Activated naive CD4-positive, alpha-beta T cell treated with anti-CD3 and anti-CD28 coated beads, Interleukin-2, amount 50 U/mL, for 72 hours (primary cell): ENCODE measurements around the gene MDM2. TPM values are rescaled to one million over a fixed set of nuclear protein-coding genes. Genes with fewer than 3 reads are reported as not detected.

Source experiments
- ATAC-seq, 2 donors: fragments of 150-1000 bp; cut with Tn5 transposase; 2 replicates each; pipeline ENCODE4 v1.10.0; 2021; ENCODE audit warnings: mild to moderate bottlenecking in 2 of 2, moderate library complexity in 2 of 2
- DNase-seq, 2 donors: peaks; one replicate each; pipeline ENCODE4 v3.0.0; 2021 to 2022; ENCODE audit warnings: low spot score in 2 of 2
- H3K27ac Mint-ChIP-seq, 2 donors: one replicate each; pipeline ENCODE4 v1.8.0; 2022; ENCODE audit warnings: mild to moderate bottlenecking in 2 of 2, mixed read lengths in 2 of 2
- H3K36me3 Mint-ChIP-seq, 2 donors: one replicate each; pipeline ENCODE4 v1.8.0; 2022; ENCODE audit warnings: mixed read lengths in 2 of 2
- H3K9me3 Mint-ChIP-seq, 2 donors: one replicate each; pipeline ENCODE4 v1.8.0; 2022; ENCODE audit warnings: mixed read lengths in 2 of 2
- total RNA-seq, 2 donors: library from RNA; stranded (reverse); gene quantifications; one replicate each; pipeline ENCODE4 v1.2.3, GENCODE V29; 2022

The MDM2 gene
- total RNA-seq, result 100 to 1,000 TPM; 141 to 393 TPM

- no peaks in the 10 kb centered on the region for H3K9me3 Mint-ChIP-seq
- ATAC-seq (peak; percentile 70 to 94), DNase-seq (peak; percentile 97 to 98)
- peaks cover 27 to 37% of the 10 kb centered on the region in 2 donors for H3K36me3 Mint-ChIP-seq
- H3K27ac Mint-ChIP-seq, result peak within 1 kb of the TSS; percentile 98 to 100
Measured at GRCh38 chr12:68807576-68808387, at the start of gene MDM2. Gene MDM2 (plus strand): TSS chr12:68808177. CDS start chr12:68808478, 301 bp downstream.

- ATAC-seq (no peak), DNase-seq (no peak)
- Mint-ChIP-seq H3K36me3 (peaks cover 4 to 6% of the 10 kb centered on the region in 2 donors), H3K9me3 (no peaks in the 10 kb centered on the region), H3K27ac (no peak overlapping the region)
Measured at GRCh38 chr12:68759852-68760251, 48.1 kb upstream of the MDM2 start.

DNA sequence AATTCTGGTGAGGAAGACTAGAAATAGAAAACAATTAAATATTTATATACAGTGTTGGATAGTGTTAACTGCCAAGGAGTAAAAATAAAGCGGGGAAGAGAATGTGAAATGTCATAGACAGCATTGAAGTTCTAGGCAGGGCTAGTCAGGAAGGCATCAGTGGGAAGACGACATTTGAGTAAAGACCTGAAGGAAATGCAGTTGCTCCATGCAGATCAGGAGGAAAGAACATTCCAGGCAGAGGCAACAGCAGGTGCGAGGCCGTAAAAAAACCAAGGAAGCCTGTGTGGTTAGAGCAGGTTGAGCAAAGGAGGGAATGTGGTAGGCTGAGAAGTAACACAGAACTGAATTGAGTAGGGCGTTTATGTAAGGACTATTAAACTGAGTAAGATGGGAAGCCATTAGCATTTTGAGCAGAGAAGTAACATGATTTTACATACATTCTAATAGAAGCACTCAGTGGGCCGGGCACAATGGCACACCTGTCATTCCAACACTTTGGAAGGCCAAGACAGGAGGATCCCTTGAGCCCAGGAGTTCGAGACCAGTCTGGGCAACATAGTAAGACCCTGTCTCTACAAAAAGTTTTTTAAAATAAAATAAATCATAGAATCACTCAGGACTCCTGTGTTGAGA is 47.1 kb upstream of the MDM2 start:
- no peak overlapping the region for H3K27ac Mint-ChIP-seq
- no peak for DNase-seq
- H3K9me3 Mint-ChIP-seq, result no peaks in the 10 kb centered on the region
- no peak for ATAC-seq
- H3K36me3 Mint-ChIP-seq, result peaks cover 4 to 6% of the 10 kb centered on the region in 2 donors

DNA sequence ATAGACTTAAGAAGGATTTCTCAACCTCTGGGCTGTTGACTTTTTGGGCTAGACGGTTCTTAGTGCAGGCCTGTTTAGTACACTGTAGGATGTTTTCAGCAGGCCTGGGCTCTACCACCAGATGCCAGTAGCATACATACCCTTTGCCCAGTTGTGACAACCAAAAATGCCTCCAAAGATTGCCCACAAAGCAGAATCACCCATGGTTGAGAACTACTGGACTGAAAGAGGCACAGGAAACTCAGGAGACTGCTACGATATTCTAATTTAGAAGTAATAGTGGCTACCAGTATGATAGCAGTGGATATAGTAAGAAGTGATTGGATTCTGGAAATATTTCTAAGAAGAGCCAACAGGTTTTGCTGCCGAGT is 46.5 kb upstream of the MDM2 start:
- Mint-ChIP-seq H3K27ac (peak overlapping the region in 1 of 2 donors; percentile 8), H3K9me3 (no peaks in the 10 kb centered on the region), H3K36me3 (peaks cover 4 to 6% of the 10 kb centered on the region in 2 donors)
- no peak for ATAC-seq
- DNase-seq, result no peak

GRCh38 chr12:68761901-68762630 is 45.9 kb upstream of the MDM2 start:
- Mint-ChIP-seq H3K27ac (peak overlapping the region; percentile 5 to 8), H3K36me3 (peaks cover 4 to 6% of the 10 kb centered on the region in 2 donors), H3K9me3 (no peaks in the 10 kb centered on the region)
- DNase-seq, result no peak
- ATAC-seq, result no peak

DNA sequence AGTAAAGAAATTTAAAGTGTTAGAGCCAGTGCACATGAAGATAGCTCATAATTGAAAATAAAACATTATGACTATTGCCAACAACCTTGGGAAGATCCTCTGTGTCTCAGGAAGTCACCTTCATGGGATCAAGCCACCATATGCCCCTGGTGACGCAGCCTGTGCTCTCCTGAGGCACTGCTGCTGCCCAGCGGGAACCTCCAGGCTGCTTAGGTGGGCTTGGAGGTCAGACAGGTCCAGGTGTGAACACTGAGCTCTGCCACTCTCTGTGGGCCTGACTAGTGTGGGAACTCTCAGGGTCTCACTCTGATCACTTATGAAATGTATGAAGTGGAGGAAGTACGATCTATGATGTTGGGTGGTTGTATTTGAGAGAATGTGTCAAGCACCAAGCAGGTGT is 45.3 kb upstream of the MDM2 start:
- Mint-ChIP-seq H3K27ac (no peak overlapping the region), H3K36me3 (peaks cover 4 to 6% of the 10 kb centered on the region in 2 donors), H3K9me3 (no peaks in the 10 kb centered on the region)
- DNase-seq, result no peak
- ATAC-seq, result no peak

DNA sequence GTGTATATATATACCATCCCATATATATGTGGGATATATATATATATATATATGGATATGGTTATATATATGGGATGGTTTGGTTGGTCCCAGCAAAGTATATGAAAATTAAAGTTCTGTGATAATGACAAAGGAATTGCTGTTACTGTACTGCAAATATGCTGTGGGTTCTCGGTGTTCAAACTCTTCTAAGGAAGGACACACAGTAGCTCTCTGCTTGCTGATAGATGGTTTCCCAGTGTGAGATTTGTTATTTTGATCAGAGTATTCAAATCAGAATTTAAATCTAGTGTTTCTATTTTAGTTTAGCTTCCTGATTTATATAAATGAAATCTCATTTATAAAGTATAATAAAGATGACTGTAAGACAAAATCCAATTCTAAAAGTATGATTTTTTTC is 42.3 kb upstream of the MDM2 start:
- Mint-ChIP-seq H3K27ac (no peak overlapping the region), H3K36me3 (no peaks in the 10 kb centered on the region), H3K9me3 (peaks cover 0 to 3% of the 10 kb centered on the region in 2 donors)
- DNase-seq (no peak), ATAC-seq (no peak)

DNA sequence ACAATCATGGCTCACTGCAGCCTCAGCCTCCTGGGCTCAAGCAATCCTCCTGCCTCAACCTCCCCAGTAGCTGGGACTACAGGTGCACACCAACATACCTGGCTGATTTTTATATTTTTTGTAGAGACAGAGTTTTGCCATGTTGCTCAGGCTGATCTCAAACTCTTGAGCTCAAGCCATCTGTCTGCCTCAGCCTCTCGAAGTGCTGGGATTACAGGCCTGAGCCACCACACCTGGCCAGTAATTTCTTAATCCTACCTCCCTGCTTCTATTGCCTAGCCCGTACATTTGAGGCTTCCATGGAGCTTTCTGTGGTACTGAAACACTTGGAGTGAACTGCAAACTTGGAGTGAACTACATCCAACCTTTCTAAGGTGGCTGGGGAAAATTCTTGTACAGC is 41.3 kb upstream of the MDM2 start:
- peaks cover 0 to 3% of the 10 kb centered on the region in 2 donors for H3K9me3 Mint-ChIP-seq
- ATAC-seq, result no peak
- H3K36me3 Mint-ChIP-seq, result no peaks in the 10 kb centered on the region

GRCh38 chr12:68767191-68767590 is 40.8 kb upstream of the MDM2 start:
- H3K27ac Mint-ChIP-seq, result no peak overlapping the region
- ATAC-seq, result no peak
- H3K9me3 Mint-ChIP-seq, result peaks cover 0 to 3% of the 10 kb centered on the region in 2 donors

More for the DNA sequence above, 41.3 kb upstream of the MDM2 start:
- no peak for DNase-seq
- no peak overlapping the region for H3K27ac Mint-ChIP-seq

DNA sequence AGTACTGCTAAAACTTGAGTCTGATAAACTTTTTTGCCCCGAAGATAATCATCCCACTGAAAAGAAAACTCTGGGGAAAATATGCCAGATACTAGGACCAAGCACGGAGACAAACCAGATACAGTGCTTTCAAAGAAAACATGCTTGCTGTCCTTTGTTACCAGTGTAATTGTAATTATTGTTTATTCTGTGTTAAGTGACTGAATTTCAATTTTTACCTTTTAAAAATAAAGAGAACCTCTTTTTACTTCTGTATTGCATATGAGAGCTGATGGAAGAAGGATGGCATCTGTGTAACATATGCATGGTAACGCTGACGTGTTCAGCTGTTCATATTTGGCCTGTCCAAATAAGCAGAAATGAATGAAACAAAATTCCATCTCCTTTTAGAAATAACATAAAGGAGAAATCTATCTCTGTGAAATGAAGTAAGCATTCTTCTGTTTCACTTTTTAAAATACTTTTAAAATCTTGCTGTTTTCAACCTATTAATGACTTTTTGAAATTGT is 39.5 kb upstream of the MDM2 start:
- no peak for ATAC-seq
- Mint-ChIP-seq H3K9me3 (peaks cover 0 to 3% of the 10 kb centered on the region in 2 donors), H3K27ac (no peak overlapping the region), H3K36me3 (no peaks in the 10 kb centered on the region)
- no peak for DNase-seq

More at GRCh38 chr12:68767191-68767590, 40.8 kb upstream of the MDM2 start:
- H3K36me3 Mint-ChIP-seq, result no peaks in the 10 kb centered on the region
- no peak for DNase-seq

DNA sequence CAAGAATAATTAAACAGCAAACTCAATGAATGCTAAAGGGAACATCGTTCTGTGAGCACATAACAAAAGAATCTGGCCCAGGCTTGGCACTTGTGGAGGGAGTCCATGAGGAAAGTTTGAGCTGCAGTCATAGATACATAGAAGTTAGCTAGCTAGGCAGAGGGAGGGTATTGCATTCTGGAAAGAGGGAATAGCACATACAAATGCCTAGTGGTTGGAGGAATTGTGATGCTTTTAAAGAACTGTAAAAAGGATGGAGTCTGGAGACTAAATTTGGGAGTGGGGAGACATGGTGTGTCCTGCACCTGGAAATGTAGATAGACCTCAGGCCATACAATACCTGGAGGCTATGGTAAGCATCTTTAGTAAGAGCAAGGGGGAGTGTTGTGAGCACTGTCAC is 38.0 kb upstream of the MDM2 start:
- no peak for DNase-seq
- Mint-ChIP-seq H3K27ac (no peak overlapping the region), H3K36me3 (no peaks in the 10 kb centered on the region), H3K9me3 (peaks cover 0 to 3% of the 10 kb centered on the region in 2 donors)
- ATAC-seq, result no peak

GRCh38 chr12:68771223-68771925 is 36.6 kb upstream of the MDM2 start:
- no peaks in the 10 kb centered on the region for H3K36me3 Mint-ChIP-seq
- no peak overlapping the region for H3K27ac Mint-ChIP-seq
- peaks cover 0 to 3% of the 10 kb centered on the region in 2 donors for H3K9me3 Mint-ChIP-seq
- ATAC-seq (no peak), DNase-seq (no peak)

GRCh38 chr12:68772714-68773113 is 35.3 kb upstream of the MDM2 start:
- peak overlapping the region in 1 of 2 donors; percentile 68 for H3K27ac Mint-ChIP-seq
- H3K36me3 Mint-ChIP-seq, result no peaks in the 10 kb centered on the region
- no peak for ATAC-seq
- no peak for DNase-seq
- peaks cover 0 to 3% of the 10 kb centered on the region in 2 donors for H3K9me3 Mint-ChIP-seq

GRCh38 chr12:68773582-68773981 is 34.4 kb upstream of the MDM2 start:
- no peak overlapping the region for H3K27ac Mint-ChIP-seq
- H3K36me3 Mint-ChIP-seq, result no peaks in the 10 kb centered on the region
- ATAC-seq, result no peak
- peaks cover 0 to 3% of the 10 kb centered on the region in 2 donors for H3K9me3 Mint-ChIP-seq
- DNase-seq, result no peak

GRCh38 chr12:68775121-68775630 is 32.8 kb upstream of the MDM2 start:
- H3K27ac Mint-ChIP-seq, result no peak overlapping the region
- peaks cover 0 to 2% of the 10 kb centered on the region in 2 donors for H3K9me3 Mint-ChIP-seq
- H3K36me3 Mint-ChIP-seq, result no peaks in the 10 kb centered on the region
- no peak for DNase-seq
- ATAC-seq, result no peak

DNA sequence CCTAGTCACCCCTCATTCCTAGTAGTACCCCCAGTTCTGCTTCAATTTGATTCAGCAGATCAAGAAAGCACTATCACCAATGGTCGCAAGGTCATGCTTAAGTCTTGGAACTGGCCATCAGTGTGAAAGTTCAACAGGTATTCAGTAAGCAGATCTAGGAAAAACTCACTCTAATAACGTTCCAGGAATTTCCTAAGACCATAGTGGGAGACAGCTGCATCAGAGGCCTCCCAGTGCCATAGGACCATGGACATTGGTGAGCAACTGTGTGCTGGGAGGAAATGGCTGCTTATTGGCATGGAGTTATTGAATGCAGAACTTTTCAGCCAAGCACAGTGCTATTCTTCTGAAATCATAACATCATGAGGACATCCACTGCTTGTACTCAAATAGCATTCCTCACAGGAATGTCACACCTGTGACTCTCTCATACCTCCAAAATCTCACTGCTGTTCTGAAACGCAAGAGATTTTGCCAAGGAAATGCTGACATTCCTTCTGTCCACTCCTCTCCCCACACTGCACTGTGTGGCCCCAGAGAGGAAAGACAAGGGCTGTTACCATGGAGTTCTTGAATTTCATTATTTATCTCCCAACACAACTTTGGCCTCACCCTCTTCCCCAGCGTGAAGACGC is 30.9 kb upstream of the MDM2 start:
- Mint-ChIP-seq H3K9me3 (no peaks in the 10 kb centered on the region), H3K36me3 (no peaks in the 10 kb centered on the region), H3K27ac (no peak overlapping the region)
- ATAC-seq (no peak), DNase-seq (no peak)
